Omental fat pad (tissue), 4 donors: ENCODE measurements around the gene UPF3B. TPM values are rescaled to one million over a fixed set of nuclear protein-coding genes. Genes with fewer than 3 reads are reported as not detected.
"Not testable (repeated sequence)": the region's sequence is repeated elsewhere in the genome, so short reads cannot be mapped to it uniquely, and the experiment has no call there.

Source experiments
- ATAC-seq: fragments of 150-250 bp; one replicate; pipeline ENCODE4 v1.9.1; 2016; ENCODE audit warnings: mild to moderate bottlenecking, moderate library complexity; ENCODE audit not compliant: low FRiP score
- DNase-seq: peaks from one replicate; pipeline ENCODE4 v3.0.0-alpha.2; 2019; ENCODE audit warnings: low spot score
- total RNA-seq, 4 donors: library from RNA; depleted of rRNA; stranded (reverse); fragments of >200 nt; gene quantifications; one replicate each; pipeline ENCODE4 v1.1.0, GENCODE V29; 2016
- TF ChIP-seq, protein P1 (sequence below), 3 donors: fragments of 450-650 bp; IDR thresholded peaks; one replicate each; pipeline ENCODE4 v1.5.1; 2016 to 2017; ENCODE audit warnings: antibody characterized with exemption in 3 of 3, mild to moderate bottlenecking in 3 of 3, moderate library complexity in 2 of 3

UPF3B gene
- total RNA-seq, 4 donors from 2014 or later = 3.4 to 4.4 (median 4.0) TPM

DNA sequence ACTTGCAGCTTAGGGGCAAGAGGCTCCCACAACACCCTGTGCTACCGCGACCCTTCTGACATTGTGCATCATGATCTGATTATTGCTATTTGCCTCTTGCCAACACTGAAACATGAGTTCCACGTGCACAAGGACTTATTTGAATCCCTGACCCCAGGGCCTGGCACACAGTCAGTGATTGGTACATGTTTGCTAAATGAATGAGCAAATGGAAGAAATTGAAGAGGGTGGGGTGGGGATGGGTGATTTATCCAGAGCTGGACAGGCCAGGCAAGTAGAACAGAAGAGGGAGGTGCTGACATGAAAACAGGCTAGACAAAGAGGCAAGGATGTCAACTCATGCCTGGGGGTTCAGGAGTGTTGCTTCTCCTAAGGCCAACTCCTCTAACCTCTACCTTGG, 36.5 kb downstream of the UPF3B start:
- DNase-seq (no peak), ATAC-seq (no peak)
- TF ChIP-seq, protein P1, sequence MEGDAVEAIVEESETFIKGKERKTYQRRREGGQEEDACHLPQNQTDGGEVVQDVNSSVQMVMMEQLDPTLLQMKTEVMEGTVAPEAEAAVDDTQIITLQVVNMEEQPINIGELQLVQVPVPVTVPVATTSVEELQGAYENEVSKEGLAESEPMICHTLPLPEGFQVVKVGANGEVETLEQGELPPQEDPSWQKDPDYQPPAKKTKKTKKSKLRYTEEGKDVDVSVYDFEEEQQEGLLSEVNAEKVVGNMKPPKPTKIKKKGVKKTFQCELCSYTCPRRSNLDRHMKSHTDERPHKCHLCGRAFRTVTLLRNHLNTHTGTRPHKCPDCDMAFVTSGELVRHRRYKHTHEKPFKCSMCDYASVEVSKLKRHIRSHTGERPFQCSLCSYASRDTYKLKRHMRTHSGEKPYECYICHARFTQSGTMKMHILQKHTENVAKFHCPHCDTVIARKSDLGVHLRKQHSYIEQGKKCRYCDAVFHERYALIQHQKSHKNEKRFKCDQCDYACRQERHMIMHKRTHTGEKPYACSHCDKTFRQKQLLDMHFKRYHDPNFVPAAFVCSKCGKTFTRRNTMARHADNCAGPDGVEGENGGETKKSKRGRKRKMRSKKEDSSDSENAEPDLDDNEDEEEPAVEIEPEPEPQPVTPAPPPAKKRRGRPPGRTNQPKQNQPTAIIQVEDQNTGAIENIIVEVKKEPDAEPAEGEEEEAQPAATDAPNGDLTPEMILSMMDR (IDR thresholded peaks at IDR 0.05) = no peak

DNA sequence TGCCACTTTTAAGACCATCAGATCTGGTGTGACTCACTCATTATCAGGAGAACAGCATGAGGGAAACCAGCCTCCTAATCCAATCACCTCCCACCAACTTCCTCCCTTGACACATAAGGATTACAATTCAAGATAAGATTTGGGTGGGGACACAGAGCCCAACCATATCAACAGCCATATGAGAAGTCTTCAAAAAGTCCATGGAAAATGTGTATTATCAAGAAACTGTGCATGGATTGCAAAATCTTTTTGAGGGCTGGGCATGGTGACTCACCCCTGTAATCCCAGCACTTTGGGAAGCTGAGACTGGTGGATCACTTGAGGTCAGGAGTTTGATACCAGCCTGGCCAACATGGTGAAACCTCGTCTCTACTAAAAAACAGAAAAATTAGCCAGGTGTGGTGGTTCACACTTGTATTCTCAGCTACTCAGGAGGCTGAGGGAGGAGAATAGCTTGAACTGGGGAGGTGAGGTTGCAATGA, 43.5 kb downstream of the UPF3B start:
- DNase-seq = no peak
- TF ChIP-seq, protein P1 (IDR thresholded peaks at IDR 0.05) = no peak
- no peak for ATAC-seq

DNA sequence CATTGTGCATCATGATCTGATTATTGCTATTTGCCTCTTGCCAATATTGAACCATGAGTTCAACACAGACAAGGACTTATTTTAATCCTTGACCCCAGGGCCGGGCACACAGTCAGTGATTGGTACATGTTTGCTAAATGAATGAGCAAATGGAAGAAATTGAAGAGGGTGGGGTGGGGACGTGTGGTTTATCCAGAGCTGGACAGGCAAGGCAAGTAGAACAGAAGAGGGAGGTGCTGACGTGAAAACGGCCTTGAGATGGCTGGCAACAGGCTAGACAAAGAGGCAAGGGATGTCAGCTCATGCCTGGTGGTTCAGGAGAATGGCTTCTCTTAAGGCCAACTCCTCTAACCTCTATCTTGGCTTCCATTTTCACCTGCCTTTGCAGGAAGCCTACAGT, 44.3 kb downstream of the UPF3B start:
- DNase-seq, ATAC-seq: not testable (repeated sequence)

DNA sequence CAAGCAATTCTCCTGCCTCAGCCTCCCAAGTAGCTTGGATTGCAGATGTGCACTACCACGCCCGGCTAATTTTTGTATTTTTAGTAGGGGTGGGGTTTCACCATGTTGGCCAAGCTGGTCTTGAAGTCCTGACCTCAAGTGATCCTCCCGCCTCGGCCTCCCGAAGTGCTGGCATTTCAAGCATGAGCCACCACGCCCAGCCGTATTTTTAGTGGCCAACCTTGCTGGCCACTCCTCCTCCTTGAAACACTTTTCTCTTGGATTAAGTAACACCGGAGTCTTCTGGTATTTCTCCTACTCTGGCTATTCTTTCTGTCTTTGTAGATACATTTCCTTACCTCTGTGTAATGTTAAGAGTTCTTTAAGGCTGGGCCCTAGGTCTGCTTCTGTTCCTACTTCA, 50.2 kb downstream of the UPF3B start:
- no peak for ATAC-seq
- TF ChIP-seq, protein P1 (IDR thresholded peaks at IDR 0.05) = no peak
- no peak for DNase-seq

DNA sequence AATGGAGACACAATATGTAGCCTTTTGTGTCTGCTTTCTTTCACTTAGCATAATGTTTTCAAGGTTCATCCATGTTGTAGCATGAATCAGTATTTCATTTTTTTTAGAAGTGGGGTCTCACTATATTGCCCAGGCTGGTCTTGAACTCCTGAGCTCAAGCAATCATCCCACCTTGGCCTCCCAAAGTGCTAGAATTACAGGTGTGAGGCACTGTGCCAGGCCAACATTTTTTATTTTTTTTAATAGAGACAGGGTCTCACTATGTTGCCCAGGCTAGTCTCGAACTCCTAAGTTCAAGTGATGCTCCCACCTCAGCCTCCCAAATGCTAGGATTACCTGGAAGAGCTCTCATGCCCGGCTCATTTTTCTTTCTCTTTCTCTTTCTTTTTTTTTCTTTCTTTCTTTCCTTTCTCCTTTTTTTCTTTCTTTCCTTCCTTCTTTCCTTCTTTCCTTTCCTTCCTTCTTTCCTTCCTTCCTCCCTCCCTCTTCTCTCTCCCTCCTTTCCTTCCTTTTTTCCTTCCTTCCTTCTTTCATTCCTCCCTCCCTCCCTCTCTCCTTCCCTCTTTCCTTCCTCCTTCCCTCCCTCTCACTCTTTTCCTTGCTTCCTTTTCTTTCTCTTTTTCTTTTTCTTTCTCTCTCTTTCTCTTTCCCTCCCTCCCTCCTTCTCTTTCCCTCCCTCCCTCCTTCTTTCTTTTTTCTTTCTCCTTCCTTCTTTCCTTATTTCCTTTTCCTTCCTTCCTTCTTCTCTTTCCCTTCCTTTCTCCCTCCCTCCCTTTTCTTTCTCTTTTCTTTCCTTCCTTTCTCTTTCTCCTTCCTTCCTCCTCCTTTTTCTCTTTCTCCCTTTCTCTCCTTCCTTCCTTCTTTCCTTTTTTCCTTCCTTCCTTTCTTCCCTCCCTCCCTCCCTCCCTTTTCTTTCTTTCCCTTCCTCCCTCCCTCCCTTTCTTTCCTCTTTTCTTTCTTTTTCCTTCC, 51.2 kb downstream of the UPF3B start:
- no peak for ATAC-seq
- TF ChIP-seq, protein P1 (IDR thresholded peaks at IDR 0.05) = no peak
- no peak for DNase-seq

DNA sequence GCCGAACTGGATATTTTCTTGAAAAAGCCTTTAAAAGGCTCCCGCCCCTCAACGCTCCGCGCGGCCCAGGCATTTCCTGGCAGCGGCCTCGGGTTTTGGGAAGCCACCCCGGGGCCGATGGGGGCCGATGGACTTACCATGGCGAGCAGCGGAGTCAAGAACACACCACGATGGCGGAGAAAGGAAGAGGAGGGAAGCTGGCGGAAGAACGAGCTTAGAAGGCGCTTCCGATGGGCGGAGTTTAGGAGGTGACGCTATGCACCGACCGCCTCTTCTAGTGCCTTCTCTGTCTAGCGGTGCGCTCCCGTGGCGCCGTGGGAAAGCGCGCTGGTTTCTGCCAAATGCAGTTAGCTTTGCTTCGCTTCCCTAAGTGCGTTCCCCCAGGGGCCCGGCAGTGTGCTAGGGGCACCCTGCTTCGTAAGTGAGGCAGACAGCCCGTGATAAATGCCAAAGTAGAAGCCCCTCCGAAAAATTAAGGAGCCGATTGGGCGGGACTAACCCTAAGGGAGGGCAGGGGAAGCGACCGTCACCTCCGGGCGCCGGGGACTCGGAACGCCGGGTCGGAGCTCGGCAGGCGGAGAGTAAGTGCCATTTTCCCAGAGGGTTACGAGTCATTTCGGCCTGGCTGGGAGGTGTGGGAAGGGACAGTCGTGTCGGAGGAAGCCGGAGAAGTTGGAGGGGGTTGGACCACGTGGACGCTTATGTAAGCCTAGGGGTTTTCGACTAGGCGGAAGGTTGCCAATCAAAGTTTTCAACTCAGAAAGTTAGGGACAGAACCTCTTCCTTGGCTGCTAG, 61.1 kb downstream of the UPF3B start, which contains the start of gene RPL39:
TSS of gene RPL39 (minus strand) at position 194 of the 795 bp plus-strand sequence. CDS start at position 140, 54 bp downstream.
- DNase-seq (peak; percentile 26), ATAC-seq (peak; percentile 93)
- TF ChIP-seq, protein P1 (IDR thresholded peaks at IDR 0.05) = no peak

DNA sequence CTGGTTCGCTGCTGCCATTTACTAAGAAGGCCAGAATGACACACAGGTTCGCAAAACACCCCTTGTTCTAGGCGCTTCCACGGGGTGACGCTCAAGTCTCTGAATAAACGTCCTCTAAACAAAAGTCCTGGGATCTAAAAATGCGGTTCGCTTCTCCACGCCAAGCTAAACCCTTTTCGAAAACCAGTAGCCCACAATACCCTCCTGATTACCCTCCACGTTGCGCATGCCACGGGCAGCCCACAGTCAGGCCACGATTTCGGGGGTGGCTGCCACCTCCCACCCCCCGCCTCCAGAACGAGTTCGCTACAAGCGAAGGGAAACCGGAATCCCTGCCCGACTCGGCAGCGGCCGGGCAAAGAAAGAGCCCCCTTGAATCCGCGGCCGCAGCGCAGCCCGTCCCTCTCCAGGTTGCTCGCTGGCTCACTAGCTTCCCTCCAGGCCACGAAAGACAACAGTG, 61.8 kb downstream of the UPF3B start:
- DNase-seq (no peak), ATAC-seq (peak; percentile 32)
- TF ChIP-seq, protein P1 (IDR thresholded peaks at IDR 0.05) = no peak
